HL-60/S4 treated with phorbol 12-myristate 13-acetate at 8.2 ng/mL for 4 days and 3 days (cell line): ENCODE measurements around the gene PLEK.

Source experiments
- in situ Hi-C: fragments of 300-500 bp; cut with MboI; formaldehyde crosslinking; loops from 2 replicates; pipeline ENCODE4 v1.15.0; 2022; ENCODE audit warnings: low sequenced_read_pairs

The PLEK gene

GRCh38 chr2:68352651-68353391, 12.3 kb upstream of the PLEK start:
- in situ Hi-C loops: no loop called here

GRCh38 chr2:68356599-68357239, 8.4 kb upstream of the PLEK start:
- in situ Hi-C loops: no loop called here

GRCh38 chr2:68357605-68358337, 7.3 kb upstream of the PLEK start:
- in situ Hi-C loops: no loop called here

GRCh38 chr2:68359889-68360288, 5.2 kb upstream of the PLEK start:
- in situ Hi-C loops: loop anchor here (10.0 kb wide), 1 partner anchor 65 kb away; no protein-coding TSS in a partner anchor

- in situ Hi-C loops: loop anchor here (10.0 kb wide), 1 partner anchor 63 kb away; no protein-coding TSS in a partner anchor
Observed at GRCh38 chr2:68362069-68362468, 3.0 kb upstream of the PLEK start.

GRCh38 chr2:68362749-68363148, 2.3 kb upstream of the PLEK start:
- in situ Hi-C loops: loop anchor here (10.0 kb wide), 1 partner anchor 62 kb away; no protein-coding TSS in a partner anchor

GRCh38 chr2:68363721-68364120, 1.4 kb upstream of the PLEK start:
- in situ Hi-C loops: loop anchor here (10.0 kb wide), 1 partner anchor 61 kb away; no protein-coding TSS in a partner anchor

GRCh38 chr2:68366083-68366560, 1.0 kb downstream of the PLEK start:
- in situ Hi-C loops: loop anchor here (10.0 kb wide), 1 partner anchor 59 kb away; no protein-coding TSS in a partner anchor

- in situ Hi-C loops: loop anchor here (10.0 kb wide), 1 partner anchor 57 kb away; no protein-coding TSS in a partner anchor
Observed at GRCh38 chr2:68367953-68368653, 3.0 kb downstream of the PLEK start.

GRCh38 chr2:68368654-68369336, 3.7 kb downstream of the PLEK start:
- in situ Hi-C loops: loop anchor here (10.0 kb wide), 1 partner anchor 56 kb away; no protein-coding TSS in a partner anchor

GRCh38 chr2:68369337-68369734, 4.3 kb downstream of the PLEK start:
- in situ Hi-C loops: loop anchor here (10.0 kb wide), 1 partner anchor 55 kb away; no protein-coding TSS in a partner anchor

- in situ Hi-C loops: no loop called here
Observed at GRCh38 chr2:68371138-68371537, 6.1 kb downstream of the PLEK start.

- in situ Hi-C loops: no loop called here
Observed at GRCh38 chr2:68371581-68371980, 6.5 kb downstream of the PLEK start.

- in situ Hi-C loops: no loop called here
Observed at GRCh38 chr2:68372485-68372884, 7.4 kb downstream of the PLEK start.

- in situ Hi-C loops: no loop called here
Observed at GRCh38 chr2:68374184-68374583, 9.1 kb downstream of the PLEK start.

GRCh38 chr2:68375582-68375981, 10.5 kb downstream of the PLEK start:
- in situ Hi-C loops: loop anchor here (5.0 kb wide), 1 partner anchor 67 kb away; no protein-coding TSS in a partner anchor

GRCh38 chr2:68377137-68377780, 12.2 kb downstream of the PLEK start:
- in situ Hi-C loops: loop anchor here (5.0 kb wide), 1 partner anchor 65 kb away; no protein-coding TSS in a partner anchor

- in situ Hi-C loops: loop anchor here (5.0 kb wide), 1 partner anchor 64 kb away; no protein-coding TSS in a partner anchor
Observed at GRCh38 chr2:68378779-68379178, 13.7 kb downstream of the PLEK start.

- in situ Hi-C loops: loop anchor here (5.0 kb wide), 1 partner anchor 63 kb away; no protein-coding TSS in a partner anchor
Observed at GRCh38 chr2:68379184-68379708, 14.2 kb downstream of the PLEK start.
